Ishikawa (cell line): ENCODE data around the gene CROCC.

Experiments used
- TCF12 ChIP-seq: IDR thresholded peaks from 2 replicates; pipeline ENCODE4 v1.6.1; 2012; ENCODE audit warnings: low read depth
- USF1 ChIP-seq: IDR thresholded peaks from 2 replicates; pipeline ENCODE4 v1.6.1; 2012
- YY1 ChIP-seq: IDR thresholded peaks from 2 replicates; pipeline ENCODE4 v1.6.1; 2012; ENCODE audit warnings: low read depth

- TF ChIP-seq TCF12: no peak
- TF ChIP-seq YY1: no peak
- no peak for TF ChIP-seq USF1
Observed at GRCh38 chr1:16965486-16966067, 43.8 kb downstream of the CROCC start.
